ENCODE measurements around the gene MAEL.

GRCh38 chr1:167003711-167004110, 14.6 kb downstream of the MAEL start:
- no peak for TF ChIP-seq CTCF (IDR thresholded peaks at IDR 0.05; ENCODE audit: low read depth, low read length, poor library complexity, severe bottlenecking)
- TF ChIP-seq EZH2phosphoT487 (IDR thresholded peaks at IDR 0.05; ENCODE audit: borderline replicate concordance, low read length) = no peak
